Measurements from ENCODE around the gene ZNF835. TPM values are rescaled to one million over a fixed set of nuclear protein-coding genes. Genes with fewer than 3 reads are reported as not detected.

The ZNF835 gene
- polyA plus RNA-seq, 1 of the 3 experiments (the other 2 are of a cell fraction) = not detected

DNA sequence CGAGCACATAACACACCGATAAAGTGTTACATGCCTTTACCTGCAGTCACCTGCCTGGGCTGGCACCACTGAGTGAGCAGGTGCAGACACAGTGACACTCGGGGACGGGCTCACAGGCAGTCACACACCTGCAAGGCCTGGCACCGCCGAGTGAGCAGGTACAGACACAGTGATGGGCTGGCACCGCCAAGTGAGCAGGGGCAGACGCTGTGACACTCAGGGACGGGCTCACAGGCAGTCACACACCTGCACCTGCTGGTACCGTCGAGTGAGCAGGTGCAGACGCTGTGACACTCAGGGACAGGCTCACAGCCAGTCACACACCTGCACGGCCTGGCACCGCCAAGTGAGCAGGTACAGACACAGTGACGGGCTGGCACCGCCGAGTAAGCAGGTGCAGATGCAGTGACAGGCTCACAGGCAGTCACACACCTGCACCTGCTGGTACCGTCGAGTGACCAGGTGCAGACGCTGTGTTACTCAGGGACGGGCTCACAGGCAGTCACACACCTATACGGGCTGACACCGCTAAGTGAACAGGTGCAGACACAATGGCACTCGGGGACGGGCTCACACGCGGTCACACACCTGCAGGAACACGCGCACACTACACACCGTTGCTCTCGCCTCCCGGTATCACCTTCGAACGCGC lies 470 bp downstream of the ZNF835 start:
- no peak overlapping the region; a peak in 1 of 4 replicates for H3K27ac ChIP-seq (ENCODE audit: low read depth in 2 of 2, low read length in 1 of 2)
- H3K4me1 ChIP-seq (ENCODE audit: control insufficient read depth in 1 of 2, insufficient read depth in 2 of 2, low read depth in 1 of 2, low read length in 1 of 2) = peaks cover 0 to 11% of the 10 kb centered on the region in 2 experiments; a peak in 1 of 4 replicates
- DNase-seq = no peak
- WGBS (ENCODE audit: low lambda C conversion rate) = 38% methylated on average over 19 of the region's 35 CpGs
- no peaks in the 10 kb centered on the region for H4K20me1 ChIP-seq (ENCODE audit: insufficient read depth)
- TF ChIP-seq CHD2 (IDR thresholded peaks at IDR 0.05; ENCODE audit: low read length, partially characterized antibody) (no peak), PBX3 (IDR thresholded peaks at IDR 0.05) (no peak), TEAD4 (IDR thresholded peaks at IDR 0.05; ENCODE audit: borderline replicate concordance, insufficient read depth) (no peak), JUND (IDR thresholded peaks at IDR 0.05) (no peak), SMC3 (IDR thresholded peaks at IDR 0.05; ENCODE audit: low read depth, low read length) (no peak), MEF2A (IDR thresholded peaks at IDR 0.05; ENCODE audit: borderline replicate concordance, low read depth) (no peak), RFX5 (IDR thresholded peaks at IDR 0.05; ENCODE audit: low read length) (no peak), SIN3A (IDR thresholded peaks at IDR 0.05; ENCODE audit: borderline replicate concordance, low read depth, low read length) (no peak), TAF1 (IDR thresholded peaks at IDR 0.05; ENCODE audit: borderline replicate concordance, low read depth, low read length) (no peak), GABPA (IDR thresholded peaks at IDR 0.05; ENCODE audit: low read depth) (no peak), GATA2 (CRISPR knock-in tag; IDR thresholded peaks at IDR 0.05) (no peak), RCOR1 (IDR thresholded peaks at IDR 0.05; ENCODE audit: low read length) (no peak), NRF1 (IDR thresholded peaks at IDR 0.05; ENCODE audit: low read depth, low read length) (no peak), POLR2AphosphoS5 (IDR thresholded peaks at IDR 0.05; ENCODE audit: low read depth, low read length) (no peak), EZH2phosphoT487 (IDR thresholded peaks at IDR 0.05; ENCODE audit: borderline replicate concordance, low read depth) (no peak)
- TF ChIP-seq, protein P1, sequence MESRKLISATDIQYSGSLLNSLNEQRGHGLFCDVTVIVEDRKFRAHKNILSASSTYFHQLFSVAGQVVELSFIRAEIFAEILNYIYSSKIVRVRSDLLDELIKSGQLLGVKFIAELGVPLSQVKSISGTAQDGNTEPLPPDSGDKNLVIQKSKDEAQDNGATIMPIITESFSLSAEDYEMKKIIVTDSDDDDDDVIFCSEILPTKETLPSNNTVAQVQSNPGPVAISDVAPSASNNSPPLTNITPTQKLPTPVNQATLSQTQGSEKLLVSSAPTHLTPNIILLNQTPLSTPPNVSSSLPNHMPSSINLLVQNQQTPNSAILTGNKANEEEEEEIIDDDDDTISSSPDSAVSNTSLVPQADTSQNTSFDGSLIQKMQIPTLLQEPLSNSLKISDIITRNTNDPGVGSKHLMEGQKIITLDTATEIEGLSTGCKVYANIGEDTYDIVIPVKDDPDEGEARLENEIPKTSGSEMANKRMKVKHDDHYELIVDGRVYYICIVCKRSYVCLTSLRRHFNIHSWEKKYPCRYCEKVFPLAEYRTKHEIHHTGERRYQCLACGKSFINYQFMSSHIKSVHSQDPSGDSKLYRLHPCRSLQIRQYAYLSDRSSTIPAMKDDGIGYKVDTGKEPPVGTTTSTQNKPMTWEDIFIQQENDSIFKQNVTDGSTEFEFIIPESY (IDR thresholded peaks at IDR 0.05; ENCODE audit: borderline replicate concordance, low read depth) = no peak
- TF ChIP-seq, protein P2, sequence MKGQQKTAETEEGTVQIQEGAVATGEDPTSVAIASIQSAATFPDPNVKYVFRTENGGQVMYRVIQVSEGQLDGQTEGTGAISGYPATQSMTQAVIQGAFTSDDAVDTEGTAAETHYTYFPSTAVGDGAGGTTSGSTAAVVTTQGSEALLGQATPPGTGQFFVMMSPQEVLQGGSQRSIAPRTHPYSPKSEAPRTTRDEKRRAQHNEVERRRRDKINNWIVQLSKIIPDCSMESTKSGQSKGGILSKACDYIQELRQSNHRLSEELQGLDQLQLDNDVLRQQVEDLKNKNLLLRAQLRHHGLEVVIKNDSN (IDR thresholded peaks at IDR 0.05; ENCODE audit: borderline replicate concordance, low read depth) = no peak
- TF ChIP-seq, protein P3, sequence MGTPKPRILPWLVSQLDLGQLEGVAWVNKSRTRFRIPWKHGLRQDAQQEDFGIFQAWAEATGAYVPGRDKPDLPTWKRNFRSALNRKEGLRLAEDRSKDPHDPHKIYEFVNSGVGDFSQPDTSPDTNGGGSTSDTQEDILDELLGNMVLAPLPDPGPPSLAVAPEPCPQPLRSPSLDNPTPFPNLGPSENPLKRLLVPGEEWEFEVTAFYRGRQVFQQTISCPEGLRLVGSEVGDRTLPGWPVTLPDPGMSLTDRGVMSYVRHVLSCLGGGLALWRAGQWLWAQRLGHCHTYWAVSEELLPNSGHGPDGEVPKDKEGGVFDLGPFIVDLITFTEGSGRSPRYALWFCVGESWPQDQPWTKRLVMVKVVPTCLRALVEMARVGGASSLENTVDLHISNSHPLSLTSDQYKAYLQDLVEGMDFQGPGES (IDR thresholded peaks at IDR 0.05; ENCODE audit: low read depth, low read length) = no peak
- TF ChIP-seq, protein P4, sequence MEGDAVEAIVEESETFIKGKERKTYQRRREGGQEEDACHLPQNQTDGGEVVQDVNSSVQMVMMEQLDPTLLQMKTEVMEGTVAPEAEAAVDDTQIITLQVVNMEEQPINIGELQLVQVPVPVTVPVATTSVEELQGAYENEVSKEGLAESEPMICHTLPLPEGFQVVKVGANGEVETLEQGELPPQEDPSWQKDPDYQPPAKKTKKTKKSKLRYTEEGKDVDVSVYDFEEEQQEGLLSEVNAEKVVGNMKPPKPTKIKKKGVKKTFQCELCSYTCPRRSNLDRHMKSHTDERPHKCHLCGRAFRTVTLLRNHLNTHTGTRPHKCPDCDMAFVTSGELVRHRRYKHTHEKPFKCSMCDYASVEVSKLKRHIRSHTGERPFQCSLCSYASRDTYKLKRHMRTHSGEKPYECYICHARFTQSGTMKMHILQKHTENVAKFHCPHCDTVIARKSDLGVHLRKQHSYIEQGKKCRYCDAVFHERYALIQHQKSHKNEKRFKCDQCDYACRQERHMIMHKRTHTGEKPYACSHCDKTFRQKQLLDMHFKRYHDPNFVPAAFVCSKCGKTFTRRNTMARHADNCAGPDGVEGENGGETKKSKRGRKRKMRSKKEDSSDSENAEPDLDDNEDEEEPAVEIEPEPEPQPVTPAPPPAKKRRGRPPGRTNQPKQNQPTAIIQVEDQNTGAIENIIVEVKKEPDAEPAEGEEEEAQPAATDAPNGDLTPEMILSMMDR (IDR thresholded peaks at IDR 0.05) = no peak
- TF ChIP-seq, protein P5, sequence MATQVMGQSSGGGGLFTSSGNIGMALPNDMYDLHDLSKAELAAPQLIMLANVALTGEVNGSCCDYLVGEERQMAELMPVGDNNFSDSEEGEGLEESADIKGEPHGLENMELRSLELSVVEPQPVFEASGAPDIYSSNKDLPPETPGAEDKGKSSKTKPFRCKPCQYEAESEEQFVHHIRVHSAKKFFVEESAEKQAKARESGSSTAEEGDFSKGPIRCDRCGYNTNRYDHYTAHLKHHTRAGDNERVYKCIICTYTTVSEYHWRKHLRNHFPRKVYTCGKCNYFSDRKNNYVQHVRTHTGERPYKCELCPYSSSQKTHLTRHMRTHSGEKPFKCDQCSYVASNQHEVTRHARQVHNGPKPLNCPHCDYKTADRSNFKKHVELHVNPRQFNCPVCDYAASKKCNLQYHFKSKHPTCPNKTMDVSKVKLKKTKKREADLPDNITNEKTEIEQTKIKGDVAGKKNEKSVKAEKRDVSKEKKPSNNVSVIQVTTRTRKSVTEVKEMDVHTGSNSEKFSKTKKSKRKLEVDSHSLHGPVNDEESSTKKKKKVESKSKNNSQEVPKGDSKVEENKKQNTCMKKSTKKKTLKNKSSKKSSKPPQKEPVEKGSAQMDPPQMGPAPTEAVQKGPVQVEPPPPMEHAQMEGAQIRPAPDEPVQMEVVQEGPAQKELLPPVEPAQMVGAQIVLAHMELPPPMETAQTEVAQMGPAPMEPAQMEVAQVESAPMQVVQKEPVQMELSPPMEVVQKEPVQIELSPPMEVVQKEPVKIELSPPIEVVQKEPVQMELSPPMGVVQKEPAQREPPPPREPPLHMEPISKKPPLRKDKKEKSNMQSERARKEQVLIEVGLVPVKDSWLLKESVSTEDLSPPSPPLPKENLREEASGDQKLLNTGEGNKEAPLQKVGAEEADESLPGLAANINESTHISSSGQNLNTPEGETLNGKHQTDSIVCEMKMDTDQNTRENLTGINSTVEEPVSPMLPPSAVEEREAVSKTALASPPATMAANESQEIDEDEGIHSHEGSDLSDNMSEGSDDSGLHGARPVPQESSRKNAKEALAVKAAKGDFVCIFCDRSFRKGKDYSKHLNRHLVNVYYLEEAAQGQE (IDR thresholded peaks at IDR 0.05; ENCODE audit: low read depth, low read length) = no peak
- POLR2A ChIA-PET = no interaction called here
- H3K9ac ChIP-seq = no peak overlapping the region
- no peaks in the 10 kb centered on the region for H3K9me3 ChIP-seq
- H3K27me3 ChIP-seq (ENCODE audit: insufficient read depth) = no peaks in the 10 kb centered on the region
- H3K36me3 ChIP-seq (replicated peaks in 1 of 2; ENCODE audit: control insufficient read depth in 1 of 2, insufficient read depth in 2 of 2, low read length in 1 of 2) = no peaks in the 10 kb centered on the region
- no peak overlapping the region for H2AFZ ChIP-seq (ENCODE audit: low read depth)
- H3K4me2 ChIP-seq = no peak overlapping the region
- H3K9me2 ChIP-seq = no peaks in the 10 kb centered on the region
- peak overlapping the region in 1 of 2 experiments; percentile 51; a peak in 2 of 4 replicates for H3K4me3 ChIP-seq (ENCODE audit: low read depth in 2 of 2, low read length in 1 of 2)
- CTCF ChIA-PET = interaction anchor here (1.8 kb wide), 1 partner anchor 55 kb away, joined by 5 read pairs; no protein-coding TSS in a partner anchor
- H3K79me2 ChIP-seq (ENCODE audit: insufficient read depth) = no peaks in the 10 kb centered on the region
- H3F3A ChIP-seq (replicated peaks; ENCODE audit: insufficient read depth) = no peaks in the 10 kb centered on the region

All from SK-N-SH (cell line).